Stimulated activated CD8-positive, alpha-beta memory T cell treated with anti-CD3 and anti-CD28 coated beads, Interleukin-7, amount 100 ng/mL, for 1 hour (primary cell): Measurements from ENCODE around the gene BPIFB4.
"Not testable (repeated sequence)": the region's sequence is repeated elsewhere in the genome, so short reads cannot be mapped to it uniquely, and the experiment has no call there.

ENCODE experiments used
- DNase-seq, 2 donors: peaks; one replicate each; pipeline ENCODE4 v3.0.0-alpha.2; 2020; ENCODE audit warnings: low read depth in 2 of 2

BPIFB4 gene

DNA sequence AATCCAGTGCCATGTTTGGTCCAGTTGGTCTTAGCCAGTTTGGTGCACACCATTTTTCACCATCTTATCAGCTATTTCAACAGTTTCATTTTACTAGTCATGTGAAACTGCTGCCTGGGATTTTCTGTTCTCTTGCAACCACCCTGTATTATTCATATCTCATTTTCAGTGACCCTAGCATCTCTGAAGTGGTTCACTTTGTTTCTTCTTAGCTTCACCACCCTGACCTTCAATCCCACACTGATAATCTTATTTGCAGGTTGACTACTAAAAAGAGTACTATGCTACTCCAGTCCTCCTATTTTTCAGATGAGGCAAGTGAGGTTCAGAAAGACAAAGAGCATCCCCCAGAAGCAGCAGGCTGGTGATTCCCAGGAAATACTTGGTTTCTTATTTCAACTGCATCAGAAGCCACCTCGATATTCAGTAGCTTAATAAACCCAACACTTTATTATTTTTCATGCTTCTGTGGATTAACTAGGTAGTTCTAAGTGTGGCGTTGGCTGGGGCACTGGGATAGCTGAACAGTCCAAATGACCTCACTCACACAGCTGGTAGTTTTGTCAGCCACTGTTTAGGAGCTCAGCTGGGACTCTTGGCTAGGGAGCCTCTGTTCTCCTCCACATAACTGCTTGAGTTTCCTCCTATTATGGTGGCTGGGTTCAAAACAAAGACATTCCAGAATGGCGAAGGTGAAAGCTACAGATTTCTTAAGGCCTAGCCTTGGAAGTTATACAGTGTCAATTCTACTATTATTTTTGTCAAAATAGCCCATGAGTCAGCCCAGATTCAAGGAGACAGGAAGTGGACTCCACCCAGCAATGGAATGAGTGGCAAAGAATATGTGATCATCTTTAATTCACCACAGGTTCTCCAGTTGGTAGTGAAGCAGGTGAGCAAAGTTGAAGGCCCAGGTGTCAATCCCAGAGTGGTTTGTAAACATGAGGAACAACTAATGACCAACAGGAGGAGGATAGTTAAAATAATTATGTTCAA lies 40.6 kb downstream of the BPIFB4 start:
- no peak for DNase-seq

- DNase-seq: no peak
These were observed 41.5 kb downstream of the BPIFB4 start for GRCh38 chr20:33120934-33121333.

- not testable (repeated sequence) for DNase-seq
These were observed 42.9 kb downstream of the BPIFB4 start for GRCh38 chr20:33122297-33122696.

DNA sequence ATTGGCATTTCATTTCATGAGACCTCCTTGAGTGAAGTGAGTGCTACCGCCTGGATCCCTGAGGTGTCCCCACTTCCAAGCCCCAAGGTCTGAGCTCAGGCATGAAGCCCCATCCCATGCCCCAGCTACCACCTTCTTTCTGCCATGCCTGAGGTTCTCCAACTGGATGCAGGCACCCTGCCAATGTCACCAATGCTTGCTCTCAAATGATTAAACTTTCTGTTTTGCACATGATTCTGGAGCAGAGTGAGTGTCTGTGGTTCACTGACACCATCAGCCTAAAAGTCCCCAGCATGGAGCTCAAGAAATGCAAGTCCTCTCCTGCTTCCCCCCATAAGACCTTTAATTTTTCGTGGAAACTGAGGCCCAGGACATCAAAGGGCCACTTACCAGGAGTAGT lies 44.8 kb downstream of the BPIFB4 start:
- DNase-seq: no peak

- no peak for DNase-seq
These were observed 45.6 kb downstream of the BPIFB4 start for GRCh38 chr20:33124994-33125393.

DNA sequence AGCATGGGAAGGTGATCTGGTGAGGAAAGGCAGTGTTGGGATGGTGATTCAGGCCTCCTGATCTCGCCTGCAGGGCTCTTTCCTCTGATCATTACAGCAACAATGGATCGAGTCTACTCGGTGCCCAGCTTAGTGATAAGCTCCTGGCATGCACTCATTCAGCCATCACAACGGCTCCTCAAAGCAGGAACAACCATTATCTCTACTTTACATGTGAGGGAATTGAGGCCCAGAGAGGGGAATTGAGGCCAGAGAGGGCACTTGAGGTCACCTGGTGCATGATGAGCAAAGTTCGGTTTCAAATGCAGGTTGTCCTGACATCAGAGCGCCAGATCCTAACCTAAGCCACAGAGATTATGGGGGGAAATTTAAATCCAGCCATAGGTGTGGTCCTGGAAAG lies 46.5 kb downstream of the BPIFB4 start:
- DNase-seq: no peak

DNA sequence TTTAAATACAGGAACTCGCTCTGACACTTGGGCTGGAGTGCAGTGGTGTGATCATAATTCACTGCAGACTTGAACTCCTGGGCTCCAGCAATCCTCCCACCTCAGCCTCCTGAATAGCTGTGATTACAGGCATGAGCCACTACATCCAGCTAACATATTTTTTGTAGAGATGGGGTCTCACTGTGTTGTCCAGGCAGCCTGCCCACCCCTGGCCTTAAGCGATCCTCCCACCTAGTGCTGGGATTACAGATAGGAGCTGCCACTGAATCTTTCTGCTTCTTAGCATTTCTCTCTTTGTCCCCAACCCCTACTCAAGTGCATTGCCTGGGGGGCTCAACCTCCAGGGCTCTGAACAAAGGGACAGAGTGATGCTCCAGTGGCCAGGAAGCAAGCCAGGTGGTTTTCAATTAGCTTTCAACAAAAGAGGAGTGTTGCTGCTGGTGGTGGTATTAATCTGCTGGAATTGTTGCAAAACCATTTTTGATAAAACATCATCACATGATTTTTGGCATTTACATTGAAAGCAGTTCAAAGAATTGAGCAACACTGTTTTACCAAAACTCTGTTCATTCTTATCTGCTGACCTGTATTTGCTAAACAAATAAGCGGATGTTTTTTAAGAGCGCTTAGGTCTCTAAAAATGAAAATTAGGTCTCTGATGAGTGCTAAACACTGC lies 48.1 kb downstream of the BPIFB4 start:
- no peak for DNase-seq

DNA sequence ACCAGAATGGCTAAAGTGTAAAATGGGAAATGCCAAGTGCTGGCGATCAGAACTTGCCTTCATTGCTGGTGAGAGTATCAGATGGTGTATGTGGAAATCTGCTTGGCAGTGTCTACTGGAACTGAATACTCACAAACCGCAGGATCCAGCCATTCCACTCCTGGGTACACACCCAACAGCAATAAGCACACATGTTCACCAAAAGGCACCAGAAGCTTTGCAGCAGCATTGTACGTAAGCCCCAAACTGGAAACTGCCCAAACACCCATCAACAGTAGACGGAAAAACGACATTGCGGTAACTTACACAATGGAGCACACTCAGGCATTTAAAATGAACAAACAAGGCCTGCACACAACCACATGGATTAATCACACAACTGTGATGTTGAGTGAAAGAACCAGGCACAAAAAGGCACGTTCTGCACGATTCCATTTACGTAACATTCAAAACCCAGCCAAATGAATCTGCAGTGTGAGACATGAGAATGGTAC lies 51.2 kb downstream of the BPIFB4 start:
- no peak for DNase-seq

DNA sequence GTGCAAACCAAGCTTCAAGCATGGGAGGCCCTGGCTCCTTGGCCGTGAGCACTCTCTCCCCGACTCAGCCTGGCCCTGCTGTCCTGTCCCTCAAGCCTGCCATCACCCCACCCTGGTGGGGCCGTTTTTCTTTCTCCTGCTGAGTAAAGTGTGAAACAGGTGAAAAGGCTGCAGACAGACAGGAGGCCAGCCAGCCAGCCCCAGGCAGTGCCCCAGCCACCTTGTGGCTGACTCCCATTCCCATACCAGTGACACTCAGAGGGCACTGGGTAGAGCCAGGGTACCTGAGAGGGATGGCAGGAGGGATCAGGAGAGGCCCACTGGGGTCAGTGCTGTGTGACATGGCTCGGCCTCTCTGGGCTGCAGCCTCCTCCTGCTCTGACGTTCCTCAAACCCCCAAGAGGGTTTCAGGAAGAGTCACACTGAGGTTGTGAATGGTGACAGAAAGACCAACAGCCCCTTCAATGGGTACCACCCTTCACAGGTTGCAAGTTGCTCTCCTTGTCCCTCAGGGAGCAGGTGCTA lies 52.6 kb downstream of the BPIFB4 start:
- no peak for DNase-seq

DNA sequence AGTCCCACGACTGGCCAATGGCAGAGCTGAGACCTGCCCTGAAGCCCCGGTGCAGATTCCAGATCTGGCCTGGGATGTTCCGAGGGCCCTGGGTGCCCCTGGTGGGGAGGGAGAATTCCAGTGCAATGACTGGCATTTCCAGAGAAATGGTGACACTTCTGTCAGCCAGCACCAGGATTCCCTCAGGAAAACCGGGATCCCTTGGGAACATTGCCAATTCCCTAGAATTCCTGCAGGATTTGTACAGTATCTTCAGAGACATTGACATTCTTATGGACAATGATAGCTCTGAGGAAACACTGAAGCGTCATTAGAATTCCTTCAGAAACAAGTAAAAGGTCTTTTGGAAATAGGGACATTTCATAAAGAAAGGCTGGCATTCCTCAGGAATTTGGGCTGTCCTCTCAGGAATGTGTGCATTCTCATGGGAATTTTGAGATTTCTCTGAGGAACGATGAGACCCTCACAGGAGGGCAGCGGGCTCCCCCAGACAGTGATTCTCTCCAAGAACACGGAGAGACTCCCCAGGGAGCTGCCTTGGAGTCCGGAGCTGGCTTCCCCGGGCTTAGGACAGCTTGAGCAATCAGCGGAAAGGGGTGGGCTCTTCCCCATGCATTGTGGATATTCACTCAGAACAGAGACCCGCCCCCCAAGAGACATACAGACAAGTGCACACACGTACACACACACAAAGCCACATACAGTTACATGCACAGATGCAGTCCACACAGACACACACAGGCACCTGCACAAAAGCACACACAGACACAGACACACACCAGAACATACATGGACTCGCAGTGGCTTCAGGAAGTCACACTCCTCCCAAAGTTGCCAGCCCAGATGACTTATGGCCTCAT lies 53.3 kb downstream of the BPIFB4 start:
- DNase-seq: no peak

DNA sequence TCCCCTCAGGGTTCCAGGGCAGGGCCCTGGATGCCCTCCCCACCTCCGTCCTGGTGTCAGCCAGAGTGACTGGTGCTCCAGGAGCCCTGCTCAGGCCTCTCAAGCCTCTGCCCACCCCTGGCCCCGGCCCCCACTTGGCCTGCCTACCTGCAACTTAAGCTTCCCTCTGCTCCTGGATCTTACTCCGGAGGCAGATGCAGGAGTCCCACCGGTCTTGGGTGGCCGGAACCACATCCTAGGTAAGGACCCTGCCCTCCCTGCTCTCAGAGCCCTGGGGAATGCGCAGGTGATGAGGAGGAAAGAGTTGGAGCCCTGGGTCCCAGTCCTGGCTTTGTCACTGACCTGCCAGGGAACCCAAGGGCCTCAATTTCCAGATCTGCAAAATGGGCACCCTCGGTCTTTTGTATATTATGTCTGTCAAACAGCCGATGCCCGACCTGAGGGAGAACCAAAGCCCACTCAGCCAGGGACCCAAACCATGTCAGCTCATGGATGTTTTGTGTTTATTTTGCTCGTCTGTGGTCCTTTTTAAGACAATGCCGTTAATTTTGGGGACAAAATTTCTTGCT lies 54.0 kb downstream of the BPIFB4 start:
- no peak for DNase-seq

- DNase-seq: no peak
These were observed 57.8 kb downstream of the BPIFB4 start for GRCh38 chr20:33137195-33137594.

DNA sequence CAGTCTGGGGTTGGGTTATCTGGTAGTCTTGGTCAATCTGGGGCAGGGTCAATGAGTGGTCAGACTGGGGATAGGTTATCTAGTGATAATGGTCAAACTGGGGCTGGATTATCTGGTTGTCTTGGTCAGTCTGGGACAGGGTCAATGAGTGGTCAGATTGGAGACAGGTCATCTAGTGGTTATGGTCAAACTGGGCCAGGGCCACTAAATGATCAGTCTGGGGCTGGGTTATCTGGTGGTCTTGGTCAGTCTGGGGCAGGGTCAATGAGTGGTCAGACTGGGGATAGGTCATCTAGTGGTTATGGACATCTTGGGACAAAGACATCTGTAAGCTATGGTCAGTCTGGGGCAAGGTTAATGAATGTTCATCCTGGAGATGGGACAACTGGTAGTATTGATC lies 60.0 kb downstream of the BPIFB4 start:
- no peak for DNase-seq

GRCh38 chr20:33145521-33145920 lies 66.1 kb downstream of the BPIFB4 start:
- no peak for DNase-seq

GRCh38 chr20:33147299-33147698 lies 67.9 kb downstream of the BPIFB4 start:
- DNase-seq: no peak

GRCh38 chr20:33148040-33148439 lies 68.6 kb downstream of the BPIFB4 start:
- DNase-seq: no peak

GRCh38 chr20:33154252-33154651 lies 74.8 kb downstream of the BPIFB4 start:
- DNase-seq: no peak

DNA sequence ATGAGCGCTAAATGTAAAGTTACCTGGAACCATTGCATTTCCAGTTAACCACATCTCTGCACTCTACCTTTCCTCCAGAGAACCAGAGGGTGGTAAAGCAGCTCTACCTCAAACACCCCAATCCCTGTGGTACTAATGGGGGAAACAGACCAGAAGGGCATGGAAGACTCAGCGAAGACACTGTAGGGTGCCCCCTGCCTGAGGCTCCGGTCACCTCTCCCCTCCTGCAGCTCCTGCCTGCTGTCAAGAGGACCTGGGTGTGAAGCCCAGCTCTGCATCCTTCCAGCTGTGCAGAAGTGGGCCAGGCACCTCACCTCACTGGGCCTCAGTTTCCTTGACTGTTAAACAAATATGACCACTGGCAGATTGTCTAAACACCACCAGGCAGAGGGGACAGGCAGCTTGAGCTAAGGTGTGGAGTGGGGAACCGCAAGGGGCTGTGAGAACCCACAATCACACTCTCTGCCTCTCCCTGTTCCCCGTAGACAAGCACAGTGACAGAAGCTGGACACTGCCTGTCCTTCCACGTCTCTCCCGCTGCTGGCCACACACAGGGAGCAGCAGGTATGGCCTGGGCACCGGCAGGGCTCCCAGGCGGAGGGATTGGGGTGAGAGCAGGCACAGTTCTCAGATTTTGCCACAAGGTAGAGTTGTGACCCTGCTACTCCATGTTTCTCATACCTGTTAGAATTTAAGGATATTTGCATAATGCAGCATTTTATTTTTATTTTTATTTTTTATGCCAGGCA lies 79.4 kb downstream of the BPIFB4 start:
- no peak for DNase-seq

DNA sequence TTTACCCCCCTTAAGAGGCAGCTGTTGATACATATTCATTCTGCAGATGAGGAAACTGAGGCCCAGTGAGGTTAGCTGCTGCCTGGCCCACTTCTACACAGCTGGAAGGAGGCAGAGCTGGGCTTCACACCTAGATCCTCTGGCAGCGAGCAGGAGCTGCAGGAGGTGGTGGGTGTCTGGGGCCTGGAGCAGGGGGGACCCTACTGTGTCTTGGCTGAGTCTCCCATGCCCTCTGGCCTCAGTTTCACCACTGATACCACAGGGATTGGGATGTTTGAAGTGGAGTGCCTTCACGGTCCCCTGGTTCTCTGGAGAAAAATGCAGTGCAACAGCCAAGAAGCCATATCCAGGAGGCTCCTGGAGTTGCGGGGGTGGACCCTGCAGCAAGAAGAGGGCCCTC lies 80.3 kb downstream of the BPIFB4 start:
- DNase-seq: no peak

- no peak for DNase-seq
These were observed 81.2 kb downstream of the BPIFB4 start for GRCh38 chr20:33160681-33161080.
